HPDE6-E6E7 (cell line): Measurements from ENCODE around the gene MTHFD1L.

Experiments
- DNase-seq: peaks from one replicate; pipeline ENCODE4 v3.0.0; 2011; ENCODE audit warnings: missing footprints; ENCODE audit errors: extremely low spot score

MTHFD1L gene

GRCh38 chr6:150934380-150934779 lies 68.9 kb downstream of the MTHFD1L start:
- no peak for DNase-seq

- no peak for DNase-seq
Observed at GRCh38 chr6:150936021-150936555, 70.6 kb downstream of the MTHFD1L start.

- DNase-seq: no peak
Observed at GRCh38 chr6:150937132-150937906, 71.8 kb downstream of the MTHFD1L start.

GRCh38 chr6:150939399-150939798 lies 73.9 kb downstream of the MTHFD1L start:
- no peak for DNase-seq

GRCh38 chr6:150940941-150941340 lies 75.4 kb downstream of the MTHFD1L start:
- DNase-seq: no peak

- DNase-seq: no peak
Observed at GRCh38 chr6:150949526-150949925, 84.0 kb downstream of the MTHFD1L start.

- no peak for DNase-seq
Observed at GRCh38 chr6:150953851-150954250, 88.3 kb downstream of the MTHFD1L start.

- no peak for DNase-seq
Observed at GRCh38 chr6:150959166-150959565, 93.7 kb downstream of the MTHFD1L start.

GRCh38 chr6:150962436-150962835 lies 96.9 kb downstream of the MTHFD1L start:
- no peak for DNase-seq

GRCh38 chr6:150964765-150965164 lies 99.3 kb downstream of the MTHFD1L start:
- DNase-seq: no peak

- no peak for DNase-seq
Observed at GRCh38 chr6:150966786-150967185, 101.3 kb downstream of the MTHFD1L start.

- DNase-seq: no peak
Observed at GRCh38 chr6:150967381-150967780, 101.9 kb downstream of the MTHFD1L start.

GRCh38 chr6:150967910-150968309 lies 102.4 kb downstream of the MTHFD1L start:
- DNase-seq: no peak

GRCh38 chr6:150969901-150970300 lies 104.4 kb downstream of the MTHFD1L start:
- DNase-seq: no peak

GRCh38 chr6:150971219-150971618 lies 105.7 kb downstream of the MTHFD1L start:
- DNase-seq: no peak

- no peak for DNase-seq
Observed at GRCh38 chr6:150975136-150975535, 109.6 kb downstream of the MTHFD1L start.

GRCh38 chr6:150977281-150977680 lies 111.8 kb downstream of the MTHFD1L start:
- DNase-seq: no peak

GRCh38 chr6:150978624-150979023 lies 113.1 kb downstream of the MTHFD1L start:
- DNase-seq: no peak

- no peak for DNase-seq
Observed at GRCh38 chr6:150979826-150980350, 114.4 kb downstream of the MTHFD1L start.

- DNase-seq: no peak
Observed at GRCh38 chr6:150981095-150981494, 115.6 kb downstream of the MTHFD1L start.

GRCh38 chr6:150981669-150982068 lies 116.2 kb downstream of the MTHFD1L start:
- no peak for DNase-seq

- DNase-seq: no peak
Observed at GRCh38 chr6:150987371-150987828, 121.9 kb downstream of the MTHFD1L start.

- no peak for DNase-seq
Observed at GRCh38 chr6:150987855-150988464, 122.5 kb downstream of the MTHFD1L start.
